Skin epidermis (tissue), 12 donors: ENCODE data around the gene NUP155.
"Not testable (repeated sequence)": the region's sequence is repeated elsewhere in the genome, so short reads cannot be mapped to it uniquely, and the experiment has no call there.

Experiments used
- H3K27ac ChIP-seq, 21 experiments: fragments of 200-600 bp; sonication (generic) in 11 of 21; one replicate each; pipeline ENCODE4 v1.5.0; 2020; ENCODE audit warnings: mild to moderate bottlenecking in 3 of 21, inconsistent platforms in 2 of 21, moderate library complexity in 2 of 21
- H3K4me3 ChIP-seq, 7 experiments: fragments of 200-600 bp; sonication (generic) in 2 of 7; one replicate each; pipeline ENCODE4 v1.5.0; 2020; ENCODE audit warnings: inconsistent platforms in 2 of 7, mild to moderate bottlenecking in 2 of 7, moderate library complexity in 1 of 7

The NUP155 gene

GRCh38 chr5:37296313-37296712, 74.6 kb downstream of the NUP155 start:
- not testable (repeated sequence) for H3K4me3 ChIP-seq, H3K27ac ChIP-seq

- Histone ChIP-seq H3K4me3 (no peak overlapping the region), H3K27ac (no peak overlapping the region)
Measured at GRCh38 chr5:37283214-37283820, 87.6 kb downstream of the NUP155 start.

GRCh38 chr5:37275511-37275910, 95.4 kb downstream of the NUP155 start:
- H3K4me3 ChIP-seq, result no peak overlapping the region
- no peak overlapping the region for H3K27ac ChIP-seq

GRCh38 chr5:37272511-37272910, 98.4 kb downstream of the NUP155 start:
- H3K4me3 ChIP-seq, result no peak overlapping the region
- H3K27ac ChIP-seq, result no peak overlapping the region

GRCh38 chr5:37268100-37268499, 102.8 kb downstream of the NUP155 start:
- H3K27ac ChIP-seq, H3K4me3 ChIP-seq: not testable (repeated sequence)

GRCh38 chr5:37255774-37256358, 115.0 kb downstream of the NUP155 start:
- no peak overlapping the region for H3K4me3 ChIP-seq
- H3K27ac ChIP-seq, result no peak overlapping the region

- Histone ChIP-seq H3K27ac (no peak overlapping the region), H3K4me3 (no peak overlapping the region)
Measured at GRCh38 chr5:37254581-37254980, 116.3 kb downstream of the NUP155 start.

GRCh38 chr5:37251665-37252064, 119.2 kb downstream of the NUP155 start:
- Histone ChIP-seq H3K27ac (no peak overlapping the region), H3K4me3 (no peak overlapping the region)

GRCh38 chr5:37249815-37250164, 121.1 kb downstream of the NUP155 start:
- H3K27ac ChIP-seq, result peak overlapping the region in 17 of 21 experiments; percentile 66 to 97 (median 89)
- H3K4me3 ChIP-seq, result peak overlapping the region; percentile 59 to 85 (median 70)

- Histone ChIP-seq H3K4me3 (peak within 1 kb of the TSS; percentile 59 to 85 (median 70)), H3K27ac (peak within 1 kb of the TSS; percentile 44 to 97 (median 87))
Measured at GRCh38 chr5:37248970-37249814, 121.7 kb downstream of the NUP155 start, which contains the start of gene CPLANE1. CPLANE1 (minus strand) TSS chr5:37249376; CDS start chr5:37247698, 1,678 bp downstream.

GRCh38 chr5:37248421-37248969, 122.4 kb downstream of the NUP155 start:
- peak overlapping the region; percentile 44 to 97 (median 87) for H3K27ac ChIP-seq
- peak overlapping the region; percentile 59 to 85 (median 70) for H3K4me3 ChIP-seq

- no peak overlapping the region for H3K27ac ChIP-seq
Measured at GRCh38 chr5:37247496-37247895, 123.4 kb downstream of the NUP155 start.

GRCh38 chr5:37247036-37247435, 123.9 kb downstream of the NUP155 start:
- no peak overlapping the region for H3K27ac ChIP-seq
- H3K4me3 ChIP-seq, result no peak overlapping the region

More at GRCh38 chr5:37247496-37247895, 123.4 kb downstream of the NUP155 start:
- no peak overlapping the region for H3K4me3 ChIP-seq
